K562 (cell line): ENCODE results near the gene NKAIN1. TPM values are rescaled to one million over a fixed set of nuclear protein-coding genes. Genes with fewer than 3 reads are reported as not detected.

Source experiments
- DNMT1 ChIP-seq: fragments of 450-650 bp; IDR thresholded peaks from 2 replicates; pipeline ENCODE4 v1.6.1; 2016; ENCODE audit warnings: antibody characterized with exemption, mild to moderate bottlenecking
- HSF4 ChIP-seq: fragments of 250-450 bp; sonication (Bioruptor Pico); IDR thresholded peaks from 2 replicates; pipeline ENCODE4 v2.1.2; 2022; ENCODE audit warnings: mild to moderate bottlenecking, moderate library complexity, borderline replicate concordance
- KLF16 ChIP-seq: IDR thresholded peaks from 2 replicates; pipeline ENCODE4 v1.6.1; 2016; ENCODE audit warnings: antibody characterized with exemption
- MAFG ChIP-seq: fragments of 450-650 bp; conservative IDR thresholded peaks from 2 replicates; pipeline ENCODE4 v1.6.1; 2016; ENCODE audit warnings: missing genetic modification characterization, missing compliant biosample characterization
- NCOA1 ChIP-seq: fragments of 450-650 bp; IDR thresholded peaks from 2 replicates; pipeline ENCODE4 v1.6.1; 2016; ENCODE audit warnings: low read depth
- NCOR1 ChIP-seq: fragments of 450-650 bp; IDR thresholded peaks from 2 replicates; pipeline ENCODE4 v1.6.1; 2016; ENCODE audit warnings: mild to moderate bottlenecking, moderate library complexity
- PCBP1 ChIP-seq: fragments of 200-400 bp; formaldehyde crosslinking; IDR thresholded peaks from 2 replicates; pipeline ENCODE4 v1.6.1; 2018; ENCODE audit warnings: mild to moderate bottlenecking, low read depth, low read length; ENCODE audit not compliant: poor library complexity, severe bottlenecking
- PURB ChIP-seq: sonication (generic); formaldehyde crosslinking; IDR thresholded peaks from 2 replicates; pipeline ENCODE4 v1.9.0; 2021; ENCODE audit warnings: low read depth, mild to moderate bottlenecking, missing genetic modification reagents
- RAD51 ChIP-seq: fragments of 450-650 bp; IDR thresholded peaks from 2 replicates; pipeline ENCODE4 v1.7.1; 2016; ENCODE audit warnings: low read depth, mild to moderate bottlenecking, borderline replicate concordance
- RBBP5 ChIP-seq: fragments of 200-600 bp; sonication (generic); IDR thresholded peaks from 2 replicates; pipeline ENCODE4 v1.6.1; 2012; ENCODE audit warnings: borderline replicate concordance, mild to moderate bottlenecking, low read length, control low read depth, inconsistent platforms; ENCODE audit not compliant: insufficient read depth, poor library complexity, severe bottlenecking
- RBM15 ChIP-seq: fragments of 200-400 bp; formaldehyde crosslinking; IDR thresholded peaks from 2 replicates; pipeline ENCODE4 v1.6.1; 2018; ENCODE audit warnings: mild to moderate bottlenecking, low read length, moderate library complexity; ENCODE audit not compliant: insufficient read depth
- TCF7 ChIP-seq: sonication (generic); IDR thresholded peaks from 2 replicates; pipeline ENCODE4 v1.6.1; 2016; ENCODE audit warnings: antibody characterized with exemption, borderline replicate concordance
- TFAP4 ChIP-seq: sonication (generic); formaldehyde crosslinking; IDR thresholded peaks from 2 replicates; pipeline ENCODE4 v1.8.0; 2022; ENCODE audit warnings: missing genetic modification reagents, mild to moderate bottlenecking, moderate library complexity, borderline replicate concordance
- TOE1 ChIP-seq, 2 experiments: fragments of 450-650 bp in 1 of 2; sonication (generic) in 1 of 2; formaldehyde crosslinking in 1 of 2; IDR thresholded peaks; 2 replicates each; pipeline versions ENCODE4 v1.7.1 to v1.8.0; 2016 to 2022; ENCODE audit warnings: borderline replicate concordance in 2 of 2, mild to moderate bottlenecking in 2 of 2, antibody characterized with exemption in 1 of 2, inconsistent platforms in 1 of 2, low read depth in 1 of 2, missing genetic modification reagents in 1 of 2, moderate library complexity in 1 of 2
- ZBTB49 ChIP-seq: sonication (generic); formaldehyde crosslinking; IDR thresholded peaks from 2 replicates; pipeline ENCODE4 v1.8.0; 2022; ENCODE audit warnings: missing genetic modification reagents, mild to moderate bottlenecking, borderline replicate concordance
- ZKSCAN1 ChIP-seq: fragments of 150-350 bp; IDR thresholded peaks from 2 replicates; pipeline ENCODE4 v1.6.1; 2016; ENCODE audit warnings: low read depth, low read length
- ZNF174 ChIP-seq: fragments of 250-450 bp; sonication (Bioruptor Pico); IDR thresholded peaks from 2 replicates; pipeline ENCODE4 v1.4.0; 2020; ENCODE audit warnings: mild to moderate bottlenecking
- ZNF263 ChIP-seq: sonication (generic); formaldehyde crosslinking; IDR thresholded peaks from 2 replicates; pipeline ENCODE4 v1.8.0; 2022; ENCODE audit warnings: mild to moderate bottlenecking, missing genetic modification reagents, borderline replicate concordance
- ZNF408 ChIP-seq: fragments of 250-450 bp; sonication (Bioruptor Pico); IDR thresholded peaks from 2 replicates; pipeline ENCODE4 v1.4.0; 2020; ENCODE audit warnings: low read depth, mild to moderate bottlenecking, moderate library complexity
- ZNF449 ChIP-seq: fragments of 250-450 bp; sonication (Bioruptor Pico); IDR thresholded peaks from 2 replicates; pipeline ENCODE4 v1.8.0; 2022; ENCODE audit warnings: moderate library complexity, mild to moderate bottlenecking, inconsistent platforms
- ZNF584 ChIP-seq: fragments of 200-800 bp; sonication (Bioruptor generic); IDR thresholded peaks from 2 replicates; pipeline ENCODE4 v1.6.1; 2016; ENCODE audit warnings: low read depth, mild to moderate bottlenecking, missing genetic modification characterization, missing compliant biosample characterization
- polyA plus RNA-seq, 8 experiments: library from polyadenylated mRNA; depleted of rRNA in 4 of 8; stranded (reverse) in 5 of 8; unstranded in 3 of 8; fragments of >200 nt; fragmentation: Nextera tagmentation in 2 of 8; fragmentation: Illumina TruSeq in 1 of 8; extraction: Ambion mirVana in 2 of 8; extraction: Trizol in 1 of 8; gene quantifications; 2 replicates each; pipeline versions ENCODE4 v1.2.1 to v1.2.3, GENCODE V29; 2011 to 2014; ENCODE audit warnings: inconsistent platforms in 1 of 8, missing spikeins in 1 of 8
- total RNA-seq, 7 experiments: library from RNA; depleted of rRNA in 6 of 7; stranded (reverse); fragments of >200 nt in 6 of 7; fragmentation: Illumina TruSeq in 2 of 7; extraction: Trizol in 2 of 7; gene quantifications; 2 replicates each; pipeline versions ENCODE4 v1.2.1 to v1.2.3, GENCODE V29; 2011 to 2021; ENCODE audit warnings: low replicate concordance in 1 of 7
- TF ChIP-seq, protein P1 (sequence below): fragments of 450-650 bp; IDR thresholded peaks from 2 replicates; pipeline ENCODE4 v1.6.1; 2016

Gene NKAIN1
- total and polyA plus RNA-seq, 9 of the 15 experiments (the other 6 are each of a cell fraction or from before 2014, with no cell fraction given): 0.03 to 0.22 (median 0.04) TPM; not detected in 3

GRCh38 chr1:31159869-31160611, 79.6 kb downstream of the NKAIN1 start (continued):
- TF ChIP-seq PCBP1: no peak
- peak; percentile 47; the same call in 1 of the 2 replicates for TF ChIP-seq NCOR1
- TF ChIP-seq ZNF408 (CRISPR knock-in tag): no peak
- TF ChIP-seq RAD51: peak; percentile 80
- no peak for TF ChIP-seq PURB
- TF ChIP-seq ZKSCAN1: no peak
- TF ChIP-seq ZNF174 (CRISPR knock-in tag): no peak
- no peak for TF ChIP-seq MAFG (tag)
- no peak for TF ChIP-seq ZNF263 (CRISPR knock-in tag)
- TF ChIP-seq NCOA1: peak; percentile 37; the same call in 1 of the 2 replicates
- peak; percentile 80 for TF ChIP-seq TOE1 (IDR thresholded peaks at IDR 0.05; ENCODE audit: borderline replicate concordance)
- TF ChIP-seq TOE1 (CRISPR knock-in tag; IDR thresholded peaks at IDR 0.05; ENCODE audit: borderline replicate concordance, low read depth): no peak
- TF ChIP-seq, protein P1, sequence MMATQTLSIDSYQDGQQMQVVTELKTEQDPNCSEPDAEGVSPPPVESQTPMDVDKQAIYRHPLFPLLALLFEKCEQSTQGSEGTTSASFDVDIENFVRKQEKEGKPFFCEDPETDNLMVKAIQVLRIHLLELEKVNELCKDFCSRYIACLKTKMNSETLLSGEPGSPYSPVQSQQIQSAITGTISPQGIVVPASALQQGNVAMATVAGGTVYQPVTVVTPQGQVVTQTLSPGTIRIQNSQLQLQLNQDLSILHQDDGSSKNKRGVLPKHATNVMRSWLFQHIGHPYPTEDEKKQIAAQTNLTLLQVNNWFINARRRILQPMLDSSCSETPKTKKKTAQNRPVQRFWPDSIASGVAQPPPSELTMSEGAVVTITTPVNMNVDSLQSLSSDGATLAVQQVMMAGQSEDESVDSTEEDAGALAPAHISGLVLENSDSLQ: no peak
- TF ChIP-seq ZNF449 (CRISPR knock-in tag): peak; percentile 79
- no peak for TF ChIP-seq DNMT1
- TF ChIP-seq RBM15: no peak
- TF ChIP-seq RBBP5: peak; percentile 51
- TF ChIP-seq HSF4 (CRISPR knock-in tag): peak; percentile 68; the same call in 1 of the 2 replicates
- peak; percentile 48; the same call in 1 of the 2 replicates for TF ChIP-seq TFAP4 (CRISPR knock-in tag)
- peak; percentile 77 for TF ChIP-seq ZNF584 (CRISPR knock-in tag)
- no peak for TF ChIP-seq TCF7
- TF ChIP-seq ZBTB49 (CRISPR knock-in tag): no peak
- no peak for TF ChIP-seq KLF16
